ENCODE measurements around the gene CTSA.

DNA sequence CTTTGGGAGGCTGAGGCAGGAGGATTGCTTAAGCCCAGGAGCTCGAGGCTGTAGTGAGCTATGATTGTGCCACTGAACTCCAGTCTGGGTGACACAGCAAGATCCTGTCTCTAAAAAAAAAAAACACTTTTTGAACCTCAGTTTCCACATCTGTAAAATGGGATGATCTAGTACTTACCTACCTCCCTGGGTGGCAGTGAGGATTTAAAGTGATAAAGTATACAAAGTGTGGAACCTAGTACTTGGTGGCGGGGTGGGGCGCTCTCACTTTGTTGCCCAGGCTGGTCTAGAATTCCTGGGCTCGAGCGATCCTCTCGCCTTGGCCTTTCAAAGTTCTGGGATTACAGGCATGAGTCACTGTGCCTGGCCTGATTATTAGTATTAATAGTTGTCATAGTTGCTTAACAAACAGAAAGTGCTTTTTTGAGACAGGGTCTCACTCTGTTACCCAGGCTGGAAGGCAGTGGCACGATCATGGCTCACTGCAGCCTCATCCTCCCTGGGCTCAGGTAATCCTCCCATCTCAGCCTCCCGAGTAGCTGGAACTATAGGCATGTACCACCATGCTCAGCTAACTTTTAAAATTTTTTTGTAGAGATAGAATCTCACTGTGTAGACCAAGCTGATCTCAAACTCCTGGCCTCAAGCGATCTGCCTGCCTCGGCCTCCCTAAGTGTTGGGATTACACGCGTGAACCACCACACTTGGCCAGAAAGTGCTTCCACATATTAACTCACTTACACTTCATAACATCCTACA lies 27.8 kb downstream of the CTSA start:
- TF ChIP-seq, protein P1, sequence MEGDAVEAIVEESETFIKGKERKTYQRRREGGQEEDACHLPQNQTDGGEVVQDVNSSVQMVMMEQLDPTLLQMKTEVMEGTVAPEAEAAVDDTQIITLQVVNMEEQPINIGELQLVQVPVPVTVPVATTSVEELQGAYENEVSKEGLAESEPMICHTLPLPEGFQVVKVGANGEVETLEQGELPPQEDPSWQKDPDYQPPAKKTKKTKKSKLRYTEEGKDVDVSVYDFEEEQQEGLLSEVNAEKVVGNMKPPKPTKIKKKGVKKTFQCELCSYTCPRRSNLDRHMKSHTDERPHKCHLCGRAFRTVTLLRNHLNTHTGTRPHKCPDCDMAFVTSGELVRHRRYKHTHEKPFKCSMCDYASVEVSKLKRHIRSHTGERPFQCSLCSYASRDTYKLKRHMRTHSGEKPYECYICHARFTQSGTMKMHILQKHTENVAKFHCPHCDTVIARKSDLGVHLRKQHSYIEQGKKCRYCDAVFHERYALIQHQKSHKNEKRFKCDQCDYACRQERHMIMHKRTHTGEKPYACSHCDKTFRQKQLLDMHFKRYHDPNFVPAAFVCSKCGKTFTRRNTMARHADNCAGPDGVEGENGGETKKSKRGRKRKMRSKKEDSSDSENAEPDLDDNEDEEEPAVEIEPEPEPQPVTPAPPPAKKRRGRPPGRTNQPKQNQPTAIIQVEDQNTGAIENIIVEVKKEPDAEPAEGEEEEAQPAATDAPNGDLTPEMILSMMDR (IDR thresholded peaks at IDR 0.05), result no peak
- TF ChIP-seq EP300 (IDR thresholded peaks at IDR 0.05), result no peak
